Measurements from ENCODE around the gene ODC1. TPM values are rescaled to one million over a fixed set of nuclear protein-coding genes. Genes with fewer than 3 reads are reported as not detected.

Gene ODC1
- total RNA-seq, 1 experiment from 2014 or later, result 277 TPM

DNA sequence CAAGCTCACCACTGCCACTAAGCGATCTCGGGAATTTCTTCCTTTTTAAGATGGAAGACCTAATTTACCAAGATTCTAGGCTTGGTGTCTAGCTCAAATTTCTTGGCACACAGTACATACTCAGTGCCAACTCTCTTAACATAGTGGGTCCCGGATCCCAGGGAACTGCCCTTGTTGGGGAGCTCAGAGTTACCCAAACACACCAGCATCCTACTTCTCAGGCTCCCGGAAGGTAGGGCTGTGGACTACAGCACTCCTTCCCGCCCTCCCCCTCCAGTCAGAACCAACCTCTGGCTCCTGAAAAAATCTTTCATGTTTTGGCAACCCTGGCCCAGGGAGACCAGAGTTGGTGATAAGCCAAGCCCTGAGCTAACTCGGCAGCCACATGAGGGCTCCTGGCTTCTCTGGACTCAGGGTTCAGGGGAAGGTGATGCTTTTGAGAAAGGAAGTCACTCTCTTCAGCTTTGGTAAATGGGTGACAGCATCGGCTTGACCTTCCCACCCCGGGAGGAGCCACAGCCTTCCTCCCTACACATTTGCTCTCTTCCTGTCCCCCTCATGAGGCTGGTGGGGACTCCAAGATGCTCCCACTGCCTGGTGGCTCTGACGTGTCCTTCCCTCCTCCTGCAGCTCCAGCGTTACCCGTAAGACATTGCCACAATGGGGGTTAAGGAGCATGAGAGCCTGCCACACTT is 8.8 kb downstream of the ODC1 start:
- no peaks in the 10 kb centered on the region for H3K27me3 ChIP-seq (replicated peaks; ENCODE audit: control insufficient read depth, insufficient read depth, low read length)
- H3K4me3 ChIP-seq (ENCODE audit: low read depth, low read length), result no peak overlapping the region
- H3K4me1 ChIP-seq, result peaks cover 5% of the 10 kb centered on the region
- H3K9me3 Mint-ChIP-seq (ENCODE audit: unreplicated experiment), result no peaks in the 10 kb centered on the region
- no peaks in the 10 kb centered on the region for H3K9me3 ChIP-seq
- H3K4me1 Mint-ChIP-seq (ENCODE audit: low read depth, unreplicated experiment), result peaks cover under 1% of the 10 kb centered on the region
- DNase-seq, result no peak
- H3K36me3 ChIP-seq (ENCODE audit: control insufficient read depth, insufficient read depth, low read length), result peaks cover 16% of the 10 kb centered on the region
- intact Hi-C loops (cut with micrococcal nuclease; ENCODE audit: unreplicated experiment), result loop anchor here (5.0 to 10.0 kb wide), 3 partner anchors 165 to 625 kb away; no protein-coding TSS in a partner anchor
- ChIA-PET POLR2A (interaction anchor here (2.0 kb wide), 1 partner anchor 9 kb away, joined by 7 read pairs; the partner anchor contains the start of gene ODC1), CTCF (interaction anchor here (1.2 kb wide), 1 partner anchor 31 kb away, joined by 3 read pairs; no protein-coding TSS in a partner anchor)
- no TSS peak for BruUV-seq (replicated peaks)
- H3K36me3 Mint-ChIP-seq (ENCODE audit: insufficient read depth, unreplicated experiment), result peaks cover 65% of the 10 kb centered on the region
- H3K4me3 Mint-ChIP-seq (ENCODE audit: unreplicated experiment), result peak overlapping the region; percentile 30
- TF ChIP-seq, protein P1, sequence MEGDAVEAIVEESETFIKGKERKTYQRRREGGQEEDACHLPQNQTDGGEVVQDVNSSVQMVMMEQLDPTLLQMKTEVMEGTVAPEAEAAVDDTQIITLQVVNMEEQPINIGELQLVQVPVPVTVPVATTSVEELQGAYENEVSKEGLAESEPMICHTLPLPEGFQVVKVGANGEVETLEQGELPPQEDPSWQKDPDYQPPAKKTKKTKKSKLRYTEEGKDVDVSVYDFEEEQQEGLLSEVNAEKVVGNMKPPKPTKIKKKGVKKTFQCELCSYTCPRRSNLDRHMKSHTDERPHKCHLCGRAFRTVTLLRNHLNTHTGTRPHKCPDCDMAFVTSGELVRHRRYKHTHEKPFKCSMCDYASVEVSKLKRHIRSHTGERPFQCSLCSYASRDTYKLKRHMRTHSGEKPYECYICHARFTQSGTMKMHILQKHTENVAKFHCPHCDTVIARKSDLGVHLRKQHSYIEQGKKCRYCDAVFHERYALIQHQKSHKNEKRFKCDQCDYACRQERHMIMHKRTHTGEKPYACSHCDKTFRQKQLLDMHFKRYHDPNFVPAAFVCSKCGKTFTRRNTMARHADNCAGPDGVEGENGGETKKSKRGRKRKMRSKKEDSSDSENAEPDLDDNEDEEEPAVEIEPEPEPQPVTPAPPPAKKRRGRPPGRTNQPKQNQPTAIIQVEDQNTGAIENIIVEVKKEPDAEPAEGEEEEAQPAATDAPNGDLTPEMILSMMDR (IDR thresholded peaks at IDR 0.05; ENCODE audit: insufficient read depth in 1 of 2, low read depth in 1 of 2, low read length in 1 of 2, severe bottlenecking in 1 of 2, unreplicated experiment in 1 of 2), result no peak
- H3K27me3 Mint-ChIP-seq (ENCODE audit: insufficient read depth, unreplicated experiment), result no peaks in the 10 kb centered on the region
- H3K27ac Mint-ChIP-seq (ENCODE audit: unreplicated experiment), result peak overlapping the region; percentile 22

DNA sequence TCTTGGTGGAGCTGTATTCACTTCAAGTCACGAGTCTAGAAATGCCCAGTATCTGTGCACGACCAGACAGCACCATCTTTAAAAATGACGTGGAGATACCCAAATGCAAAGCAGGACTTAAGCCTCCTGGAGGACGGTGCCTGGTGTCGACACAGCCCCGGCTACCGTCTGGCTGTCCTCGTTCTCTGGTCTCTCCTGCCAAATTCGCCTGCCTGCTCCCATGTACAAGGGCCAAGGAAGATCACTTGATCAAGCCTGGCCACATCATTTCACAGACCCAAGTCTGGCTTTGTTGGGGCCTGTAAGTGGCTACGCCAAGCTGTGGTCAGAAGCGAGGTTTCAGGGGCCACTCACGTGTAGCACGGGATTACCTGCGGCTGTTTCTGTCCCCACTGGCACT is 9.4 kb downstream of the ODC1 start:
- Mint-ChIP-seq H3K4me1 (ENCODE audit: low read depth, unreplicated experiment) (no peaks in the 10 kb centered on the region), H3K27ac (ENCODE audit: unreplicated experiment) (peak overlapping the region; percentile 22), H3K27me3 (ENCODE audit: insufficient read depth, unreplicated experiment) (no peaks in the 10 kb centered on the region), H3K36me3 (ENCODE audit: insufficient read depth, unreplicated experiment) (peaks cover 59% of the 10 kb centered on the region), H3K4me3 (ENCODE audit: unreplicated experiment) (no peak overlapping the region), H3K9me3 (ENCODE audit: unreplicated experiment) (no peaks in the 10 kb centered on the region)
- H3K4me3 ChIP-seq (ENCODE audit: low read depth, low read length), result no peak overlapping the region
- intact Hi-C loops (cut with micrococcal nuclease; ENCODE audit: unreplicated experiment), result loop anchor here (5.0 to 10.0 kb wide), 3 partner anchors 164 to 624 kb away; no protein-coding TSS in a partner anchor
- peaks cover 12% of the 10 kb centered on the region for H3K36me3 ChIP-seq (ENCODE audit: control insufficient read depth, insufficient read depth, low read length)
- peaks cover 11% of the 10 kb centered on the region for H3K4me1 ChIP-seq
- no peak for DNase-seq
- H3K9me3 ChIP-seq, result no peaks in the 10 kb centered on the region
- TF ChIP-seq, protein P1 (IDR thresholded peaks at IDR 0.05; ENCODE audit: insufficient read depth in 1 of 2, low read depth in 1 of 2, low read length in 1 of 2, severe bottlenecking in 1 of 2, unreplicated experiment in 1 of 2), result no peak
- CTCF ChIA-PET, result interaction anchor here (1.2 kb wide), 1 partner anchor 30 kb away, joined by 3 read pairs; no protein-coding TSS in a partner anchor
- POLR2A ChIA-PET, result interaction anchor here (2.0 kb wide), 1 partner anchor 10 kb away, joined by 7 read pairs; the partner anchor contains the start of gene ODC1
- H3K27me3 ChIP-seq (replicated peaks; ENCODE audit: control insufficient read depth, insufficient read depth, low read length), result no peaks in the 10 kb centered on the region
- BruUV-seq (replicated peaks), result no TSS peak

GRCh38 chr2:10437806-10438205 is 10.3 kb downstream of the ODC1 start:
- ChIA-PET CTCF (interaction anchor here (5.2 kb wide), 1 partner anchor 365 kb away, joined by 69 read pairs; no protein-coding TSS in a partner anchor), POLR2A (no interaction called here)
- H3K27me3 Mint-ChIP-seq (ENCODE audit: insufficient read depth, unreplicated experiment), result no peaks in the 10 kb centered on the region
- Histone ChIP-seq H3K4me1 (peaks cover 18% of the 10 kb centered on the region), H3K4me3 (ENCODE audit: low read depth, low read length) (no peak overlapping the region), H3K27me3 (replicated peaks; ENCODE audit: control insufficient read depth, insufficient read depth, low read length) (no peaks in the 10 kb centered on the region), H3K36me3 (ENCODE audit: control insufficient read depth, insufficient read depth, low read length) (peaks cover 9% of the 10 kb centered on the region), H3K9me3 (no peaks in the 10 kb centered on the region)
- no TSS peak for BruUV-seq (replicated peaks)
- intact Hi-C loops (cut with micrococcal nuclease; ENCODE audit: unreplicated experiment), result loop anchor here (2.0 to 10.0 kb wide), 4 partner anchors 163 to 623 kb away; no protein-coding TSS in a partner anchor
- H3K4me1 Mint-ChIP-seq (ENCODE audit: low read depth, unreplicated experiment), result peaks cover 8% of the 10 kb centered on the region
- H3K4me3 Mint-ChIP-seq (ENCODE audit: unreplicated experiment), result no peak overlapping the region
- DNase-seq, result no peak
- TF ChIP-seq, protein P1 (IDR thresholded peaks at IDR 0.05; ENCODE audit: insufficient read depth in 1 of 2, low read depth in 1 of 2, low read length in 1 of 2, severe bottlenecking in 1 of 2, unreplicated experiment in 1 of 2), result no peak
- H3K27ac Mint-ChIP-seq (ENCODE audit: unreplicated experiment), result no peak overlapping the region
- H3K9me3 Mint-ChIP-seq (ENCODE audit: unreplicated experiment), result no peaks in the 10 kb centered on the region
- H3K36me3 Mint-ChIP-seq (ENCODE audit: insufficient read depth, unreplicated experiment), result peaks cover 50% of the 10 kb centered on the region
